KOPT-K1 (cell line): ENCODE measurements around the gene YEATS4.

Source experiments
- H3K27ac ChIP-seq: fragments of 200-600 bp; sonication (generic); 2 replicates; pipeline ENCODE4 v1.5.1; 2016; ENCODE audit warnings: antibody characterized with exemption, mild to moderate bottlenecking, low read depth, low read length; ENCODE audit not compliant: poor library complexity, severe bottlenecking
- H3K36me3 ChIP-seq: fragments of 200-600 bp; sonication (generic); 2 replicates; pipeline ENCODE4 v1.5.1; 2017; ENCODE audit warnings: antibody characterized with exemption, mild to moderate bottlenecking, low read length, moderate library complexity; ENCODE audit not compliant: insufficient read depth
- H3K9me3 ChIP-seq: fragments of 200-600 bp; sonication (generic); 2 replicates; pipeline ENCODE4 v1.5.1; 2017; ENCODE audit warnings: antibody characterized with exemption, low read length, mild to moderate bottlenecking; ENCODE audit not compliant: insufficient read depth, poor library complexity, severe bottlenecking

The YEATS4 gene

GRCh38 chr12:69351462-69352236, 7.9 kb upstream of the YEATS4 start:
- Histone ChIP-seq H3K27ac (no peak overlapping the region), H3K36me3 (no peaks in the 10 kb centered on the region), H3K9me3 (no peaks in the 10 kb centered on the region)

GRCh38 chr12:69352904-69353303, 6.6 kb upstream of the YEATS4 start:
- H3K36me3 ChIP-seq, result no peaks in the 10 kb centered on the region
- no peak overlapping the region for H3K27ac ChIP-seq
- H3K9me3 ChIP-seq, result no peaks in the 10 kb centered on the region

DNA sequence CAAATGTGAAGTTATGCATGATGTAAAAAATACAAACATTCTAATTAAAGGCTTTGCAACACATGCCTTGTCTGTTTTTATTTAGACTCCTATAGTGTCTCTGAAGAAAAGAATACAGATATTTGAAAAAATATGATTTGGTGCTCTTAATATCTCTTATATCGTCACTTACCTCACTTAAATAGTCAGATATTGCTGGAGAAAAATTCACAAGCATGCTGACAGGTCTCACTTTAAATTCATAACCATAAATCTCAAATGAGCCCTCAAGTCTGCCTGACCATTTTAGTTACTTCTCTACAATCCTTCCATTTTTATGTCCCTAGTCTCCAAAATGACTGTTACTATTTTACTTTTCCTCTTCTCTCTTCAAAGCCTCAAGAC, 5.4 kb upstream of the YEATS4 start:
- Histone ChIP-seq H3K36me3 (no peaks in the 10 kb centered on the region), H3K9me3 (no peaks in the 10 kb centered on the region), H3K27ac (no peak overlapping the region)

DNA sequence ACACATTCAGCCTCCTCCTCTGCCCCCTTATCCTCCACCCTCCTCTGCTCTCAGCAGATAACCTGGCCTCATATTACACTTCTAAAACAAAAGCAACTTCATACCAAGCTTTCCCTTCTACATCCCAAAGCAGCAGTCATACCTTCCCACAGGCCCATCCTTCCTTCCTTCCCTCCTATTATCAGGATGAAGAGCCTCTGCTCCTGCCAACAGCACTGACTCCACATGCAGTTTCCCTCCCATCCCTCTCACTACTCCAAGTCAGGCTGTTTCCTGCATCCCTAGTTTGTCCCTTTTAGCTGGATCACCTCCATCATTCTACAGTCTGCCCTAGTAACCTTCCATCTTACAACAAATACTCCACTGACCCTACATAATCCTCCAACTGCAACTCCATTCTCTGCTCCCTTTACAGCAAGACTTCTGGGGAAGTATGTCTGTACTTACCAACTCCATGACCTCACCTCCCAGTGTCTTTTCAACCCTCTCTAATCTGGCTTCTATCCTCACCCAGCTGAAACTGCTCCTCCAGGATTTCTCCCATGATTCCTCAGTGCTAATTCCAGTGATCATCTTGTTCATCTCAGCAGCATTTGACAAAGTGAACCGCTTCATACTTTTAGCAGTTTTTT, 4.9 kb upstream of the YEATS4 start:
- H3K27ac ChIP-seq, result no peak overlapping the region

DNA sequence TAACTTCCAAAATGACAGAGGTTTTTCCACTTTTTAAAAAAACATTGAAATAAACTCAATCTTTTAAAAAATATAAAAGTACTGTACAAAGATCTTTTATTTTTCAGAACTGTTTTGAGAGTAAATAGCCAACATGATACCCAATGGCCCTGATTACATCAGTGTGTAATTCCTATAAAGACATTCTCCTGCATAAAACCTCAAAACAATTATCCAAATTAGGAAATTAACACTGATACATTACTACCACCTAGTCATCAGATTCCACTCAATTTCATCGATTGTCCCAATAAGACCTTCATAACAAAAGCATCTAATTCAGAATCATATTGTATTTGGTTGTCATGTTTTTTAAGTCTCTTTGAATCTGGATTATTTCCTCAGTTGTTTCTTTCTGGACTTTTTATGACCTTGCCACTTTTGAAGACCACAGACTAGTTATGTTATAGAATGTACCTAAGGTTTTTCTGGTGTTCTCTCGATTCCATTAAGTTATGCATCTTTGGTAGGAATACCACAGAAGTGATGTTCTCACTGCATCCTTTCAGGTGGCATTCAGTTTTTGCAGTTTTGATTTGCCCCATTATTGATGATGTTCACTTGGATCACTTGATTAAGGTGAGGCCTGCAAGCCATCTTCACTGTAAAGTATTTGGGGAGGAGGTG, 4.0 kb upstream of the YEATS4 start:
- H3K27ac ChIP-seq, result no peak overlapping the region
- no peaks in the 10 kb centered on the region for H3K9me3 ChIP-seq
- H3K36me3 ChIP-seq, result no peaks in the 10 kb centered on the region

More for the DNA sequence above, 4.9 kb upstream of the YEATS4 start:
- Histone ChIP-seq H3K36me3 (no peaks in the 10 kb centered on the region), H3K9me3 (no peaks in the 10 kb centered on the region)

- Histone ChIP-seq H3K27ac (peak overlapping the region; percentile 97), H3K36me3 (peaks cover 44% of the 10 kb centered on the region), H3K9me3 (no peaks in the 10 kb centered on the region)
These were observed 767 bp downstream of the YEATS4 start for GRCh38 chr12:69360348-69360672.

- Histone ChIP-seq H3K27ac (no peak overlapping the region), H3K36me3 (peaks cover 99% of the 10 kb centered on the region), H3K9me3 (no peaks in the 10 kb centered on the region)
These were observed 7.3 kb downstream of the YEATS4 start for GRCh38 chr12:69366796-69367195.

DNA sequence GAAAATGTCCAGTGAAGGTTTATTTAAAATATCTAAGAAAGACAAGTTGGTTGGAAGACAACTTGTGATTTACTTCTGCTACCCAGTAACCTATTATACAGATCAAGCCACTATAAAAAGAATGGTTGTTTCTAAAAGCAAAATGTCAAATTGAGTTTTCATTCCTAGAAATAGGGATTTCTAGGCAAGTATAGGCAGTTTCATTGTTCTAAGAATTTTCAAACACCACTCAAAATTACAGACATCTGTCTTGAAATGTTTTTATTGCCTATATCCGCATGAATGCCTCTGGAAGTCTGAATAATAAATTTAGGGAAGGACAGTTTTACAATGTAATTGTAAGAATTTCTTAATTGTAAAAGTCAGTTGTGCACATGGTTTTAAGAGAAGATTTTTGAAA, 8.6 kb downstream of the YEATS4 start:
- Histone ChIP-seq H3K27ac (no peak overlapping the region), H3K36me3 (peaks cover 99% of the 10 kb centered on the region), H3K9me3 (peaks cover 4% of the 10 kb centered on the region)

GRCh38 chr12:69383074-69383473, 23.5 kb downstream of the YEATS4 start:
- Histone ChIP-seq H3K36me3 (peaks cover 92% of the 10 kb centered on the region), H3K27ac (no peak overlapping the region), H3K9me3 (no peaks in the 10 kb centered on the region)

GRCh38 chr12:69385038-69385437, 25.5 kb downstream of the YEATS4 start:
- Histone ChIP-seq H3K9me3 (no peaks in the 10 kb centered on the region), H3K27ac (no peak overlapping the region), H3K36me3 (peaks cover 92% of the 10 kb centered on the region)

GRCh38 chr12:69386921-69387320, 27.4 kb downstream of the YEATS4 start:
- Histone ChIP-seq H3K27ac (no peak overlapping the region), H3K9me3 (no peaks in the 10 kb centered on the region), H3K36me3 (peaks cover 93% of the 10 kb centered on the region)

DNA sequence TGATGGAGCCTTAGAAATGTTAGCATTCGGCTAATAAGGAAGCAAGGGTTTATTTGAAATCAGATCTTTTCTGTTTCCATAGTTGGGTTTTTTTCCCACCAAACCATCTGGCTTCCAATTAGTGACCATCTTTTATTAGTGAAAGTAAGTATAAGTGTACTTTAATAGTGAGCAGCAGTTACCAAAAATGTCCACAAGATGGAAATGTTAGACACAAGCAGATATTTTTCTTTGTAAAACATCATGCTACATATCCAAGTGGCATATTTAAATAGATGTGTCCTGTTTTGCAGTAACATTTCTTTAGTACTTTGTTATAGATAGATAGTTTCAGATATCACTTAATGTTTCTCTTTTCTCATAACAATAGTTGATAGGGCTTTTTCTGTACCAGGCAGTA, 28.8 kb downstream of the YEATS4 start:
- no peak overlapping the region for H3K27ac ChIP-seq
- peaks cover 93% of the 10 kb centered on the region for H3K36me3 ChIP-seq
- no peaks in the 10 kb centered on the region for H3K9me3 ChIP-seq

DNA sequence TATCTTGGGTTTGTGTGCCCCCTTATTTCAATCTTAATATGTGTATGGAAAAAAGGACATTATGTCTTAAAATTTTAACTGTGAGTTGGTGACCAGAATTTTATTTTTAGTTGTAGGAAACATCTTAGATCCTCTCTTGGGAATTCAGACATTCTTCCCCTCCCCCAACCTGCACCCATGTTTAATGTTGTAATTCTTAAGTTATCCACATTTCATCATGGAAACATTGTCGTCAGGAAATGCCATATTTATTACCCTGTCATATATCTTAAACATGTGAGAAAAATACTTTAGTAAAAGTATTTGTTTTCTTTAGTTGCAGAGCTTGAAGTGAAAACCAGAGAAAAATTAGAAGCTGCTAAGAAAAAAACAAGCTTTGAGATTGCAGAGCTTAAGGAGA, 30.3 kb downstream of the YEATS4 start:
- no peak overlapping the region for H3K27ac ChIP-seq
- H3K36me3 ChIP-seq, result peaks cover 92% of the 10 kb centered on the region
- H3K9me3 ChIP-seq, result no peaks in the 10 kb centered on the region

- Histone ChIP-seq H3K36me3 (peaks cover 87% of the 10 kb centered on the region), H3K27ac (no peak overlapping the region)
These were observed 32.8 kb downstream of the YEATS4 start for GRCh38 chr12:69392179-69392928.

DNA sequence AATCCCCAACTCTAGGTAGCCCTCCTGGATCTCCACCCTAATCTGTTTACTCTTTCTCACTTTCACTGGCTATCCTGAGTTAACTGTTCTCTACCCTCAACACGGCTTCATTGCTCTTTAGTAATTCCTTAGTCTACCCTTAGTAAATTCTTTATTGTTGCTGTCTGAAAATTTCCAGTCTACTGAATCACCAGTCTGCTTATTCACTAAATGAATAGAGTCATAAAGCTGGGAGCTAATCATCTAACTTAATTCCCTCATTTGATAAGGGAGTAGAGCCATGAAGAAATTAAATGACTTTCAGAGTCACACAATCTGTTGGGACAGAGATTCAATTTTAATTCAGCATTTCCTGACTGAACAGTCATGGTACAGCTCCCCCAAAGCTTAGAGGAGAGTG, 36.5 kb downstream of the YEATS4 start:
- Histone ChIP-seq H3K27ac (no peak overlapping the region), H3K9me3 (peaks cover 19% of the 10 kb centered on the region), H3K36me3 (peaks cover 60% of the 10 kb centered on the region)

More at GRCh38 chr12:69392179-69392928, 32.8 kb downstream of the YEATS4 start:
- peaks cover 15% of the 10 kb centered on the region for H3K9me3 ChIP-seq
